GM12864 (cell line): ENCODE data around the gene MGAT5B.

Experiments used
- DNase-seq: peaks from one replicate; pipeline ENCODE4 v3.0.0-alpha.2; 2011; ENCODE audit warnings: low read depth
- H3K4me3 ChIP-seq: 2 replicates; pipeline ENCODE4 v1.5.1; 2011; ENCODE audit warnings: mild to moderate bottlenecking, low read depth, low read length, control low read depth
- CTCF ChIP-seq: IDR thresholded peaks from 2 replicates; pipeline ENCODE4 v1.5.1; 2011; ENCODE audit warnings: low read depth, mild to moderate bottlenecking, moderate library complexity, low read length, control low read depth, inconsistent platforms; ENCODE audit errors: missing control alignments

Gene MGAT5B

GRCh38 chr17:76830987-76831715 is 37.1 kb upstream of the MGAT5B start:
- DNase-seq, result no peak
- no peak for TF ChIP-seq CTCF
- no peak overlapping the region for H3K4me3 ChIP-seq

- no peak overlapping the region for H3K4me3 ChIP-seq
- no peak for TF ChIP-seq CTCF
- DNase-seq, result no peak
Measured at GRCh38 chr17:76833034-76833644, 35.1 kb upstream of the MGAT5B start.

GRCh38 chr17:76833747-76834146 is 34.5 kb upstream of the MGAT5B start:
- no peak for DNase-seq
- H3K4me3 ChIP-seq, result no peak overlapping the region
- no peak for TF ChIP-seq CTCF

- no peak overlapping the region for H3K4me3 ChIP-seq
- DNase-seq, result no peak
- no peak for TF ChIP-seq CTCF
Measured at GRCh38 chr17:76834870-76835269, 33.3 kb upstream of the MGAT5B start.

- no peak for TF ChIP-seq CTCF
- H3K4me3 ChIP-seq, result no peak overlapping the region
- DNase-seq, result no peak
Measured at GRCh38 chr17:76840443-76840767, 27.8 kb upstream of the MGAT5B start.

GRCh38 chr17:76840884-76841775 is 27.1 kb upstream of the MGAT5B start:
- no peak overlapping the region for H3K4me3 ChIP-seq
- TF ChIP-seq CTCF, result no peak

More at GRCh38 chr17:76840884-76841775, 27.1 kb upstream of the MGAT5B start:
- no peak for DNase-seq
